Measurements from ENCODE around the gene AP2S1. TPM values are rescaled to one million over a fixed set of nuclear protein-coding genes. Genes with fewer than 3 reads are reported as not detected.

The AP2S1 gene
- total and polyA plus RNA-seq, 2 of the 8 experiments (the other 6 are each of a cell fraction or from before 2014, with no cell fraction given): 195 to 211 TPM

DNA sequence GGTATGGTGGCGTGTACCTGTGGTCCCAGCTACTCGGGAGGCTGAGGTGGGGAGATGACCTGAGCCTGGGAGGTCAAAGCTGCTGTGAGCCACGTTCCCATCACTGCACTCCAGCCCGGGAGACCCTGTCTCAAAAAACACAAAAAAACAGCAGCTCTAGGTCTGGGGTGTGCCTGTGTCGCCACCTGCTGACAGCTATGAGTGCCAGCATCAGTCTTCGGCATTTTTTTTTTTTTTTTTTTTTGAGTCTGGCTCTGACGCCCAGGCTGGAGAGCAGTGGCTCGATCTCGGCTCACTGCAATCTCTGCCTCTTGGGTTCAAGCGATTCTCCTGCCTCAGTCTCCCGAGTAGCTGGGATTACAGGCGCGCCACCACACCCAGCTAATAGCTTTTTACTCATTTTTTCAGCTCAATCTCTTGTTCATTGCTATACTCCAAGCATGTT is 10.1 kb downstream of the AP2S1 start:
- 42% methylated on average over 13 of the region's 13 CpGs; no CpG with 5 or more reads in 1 of the 2 experiments for WGBS, 2 experiments (ENCODE audit: extremely low coverage in 1 of 2, insufficient coverage in 1 of 2, insufficient read length in 1 of 2, insufficient replicate concordance in 2 of 2, low coverage in 1 of 2, low lambda C conversion rate in 2 of 2, missing lambda C conversion rate in 1 of 2)
- no peak for TF ChIP-seq CBX5 (IDR thresholded peaks at IDR 0.05; ENCODE audit: low read depth, low read length)
- TF ChIP-seq, protein P1, sequence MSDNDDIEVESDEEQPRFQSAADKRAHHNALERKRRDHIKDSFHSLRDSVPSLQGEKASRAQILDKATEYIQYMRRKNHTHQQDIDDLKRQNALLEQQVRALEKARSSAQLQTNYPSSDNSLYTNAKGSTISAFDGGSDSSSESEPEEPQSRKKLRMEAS (IDR thresholded peaks at IDR 0.05): no peak
- TF ChIP-seq SUZ12 (IDR thresholded peaks at IDR 0.05; ENCODE audit: low read length): no peak
- TF ChIP-seq BRCA1 (IDR thresholded peaks at IDR 0.05; ENCODE audit: low read depth, low read length): no peak
- no peak for TF ChIP-seq RFX5 (IDR thresholded peaks at IDR 0.05; ENCODE audit: borderline replicate concordance, low read depth, low read length)
- no peak for TF ChIP-seq CHD2 (IDR thresholded peaks at IDR 0.05; ENCODE audit: low read length)
- peak; percentile 88 to 90 for TF ChIP-seq RAD21 (IDR thresholded peaks at IDR 0.05 in 1 of 2, conservative IDR thresholded peaks at IDR 0.05 in 1 of 2; ENCODE audit: low read depth in 2 of 2, low read length in 2 of 2)
- TF ChIP-seq TBP (IDR thresholded peaks at IDR 0.05; ENCODE audit: low read depth, low read length): peak; percentile 12; the same call in 1 of the 2 replicates
- TF ChIP-seq, protein P2, sequence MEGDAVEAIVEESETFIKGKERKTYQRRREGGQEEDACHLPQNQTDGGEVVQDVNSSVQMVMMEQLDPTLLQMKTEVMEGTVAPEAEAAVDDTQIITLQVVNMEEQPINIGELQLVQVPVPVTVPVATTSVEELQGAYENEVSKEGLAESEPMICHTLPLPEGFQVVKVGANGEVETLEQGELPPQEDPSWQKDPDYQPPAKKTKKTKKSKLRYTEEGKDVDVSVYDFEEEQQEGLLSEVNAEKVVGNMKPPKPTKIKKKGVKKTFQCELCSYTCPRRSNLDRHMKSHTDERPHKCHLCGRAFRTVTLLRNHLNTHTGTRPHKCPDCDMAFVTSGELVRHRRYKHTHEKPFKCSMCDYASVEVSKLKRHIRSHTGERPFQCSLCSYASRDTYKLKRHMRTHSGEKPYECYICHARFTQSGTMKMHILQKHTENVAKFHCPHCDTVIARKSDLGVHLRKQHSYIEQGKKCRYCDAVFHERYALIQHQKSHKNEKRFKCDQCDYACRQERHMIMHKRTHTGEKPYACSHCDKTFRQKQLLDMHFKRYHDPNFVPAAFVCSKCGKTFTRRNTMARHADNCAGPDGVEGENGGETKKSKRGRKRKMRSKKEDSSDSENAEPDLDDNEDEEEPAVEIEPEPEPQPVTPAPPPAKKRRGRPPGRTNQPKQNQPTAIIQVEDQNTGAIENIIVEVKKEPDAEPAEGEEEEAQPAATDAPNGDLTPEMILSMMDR (IDR thresholded peaks at IDR 0.05; ENCODE audit: control extremely low read depth in 1 of 3, insufficient read depth in 1 of 3, low read depth in 1 of 3, low read length in 3 of 3): peak; percentile 78 to 93 (median 85)
- no peak for TF ChIP-seq POLR2A (IDR thresholded peaks at IDR 0.05; ENCODE audit: control extremely low read depth in 1 of 2, low read depth in 2 of 2, low read length in 2 of 2)
- TF ChIP-seq SP2 (IDR thresholded peaks at IDR 0.05; ENCODE audit: low read length): no peak

More for the DNA sequence above, 10.1 kb downstream of the AP2S1 start:
- no peak overlapping the region for H3K56ac ChIP-seq (replicated peaks; ENCODE audit: insufficient read length, low read depth, low read length)
- H3K23me2 ChIP-seq (ENCODE audit: low read depth, low read length): no peaks in the 10 kb centered on the region
- H3K18ac ChIP-seq (ENCODE audit: extremely low read depth, low read length): no peak overlapping the region
- DNase-seq (ENCODE audit: low read depth in 1 of 2, low spot score in 2 of 2) (peak in 1 of 2 experiments; percentile 60), FAIRE-seq (peak; percentile 19)
- H4K8ac ChIP-seq (ENCODE audit: extremely low read depth, insufficient read depth, low read length): peak overlapping the region; percentile 22; the same call in 1 of the 2 replicates
- no peak overlapping the region for H4K5ac ChIP-seq (ENCODE audit: insufficient read length, low read depth, low read length)
- H2AFZ ChIP-seq (ENCODE audit: low read length): no peak overlapping the region
- no peak overlapping the region for H2BK15ac ChIP-seq (ENCODE audit: low read length)
- no peak overlapping the region for H2BK20ac ChIP-seq (ENCODE audit: low read length)
- H3K14ac ChIP-seq (ENCODE audit: insufficient read length): no peak overlapping the region
- no peak overlapping the region for H4K91ac ChIP-seq (replicated peaks; ENCODE audit: insufficient read length, low read length)
- ChIA-PET CTCF (ENCODE audit: partially characterized antibody) (interaction anchor here (0.6 to 3.3 kb wide), 42 partner anchors 10 to 676 kb away, joined by 3 to 44 read pairs (median 4); partner anchors contain the start of gene SLC1A5), POLR2A (ENCODE audit: partially characterized antibody) (interaction anchor here (0.6 to 5.0 kb wide), 13 partner anchors 10 to 90 kb away, joined by 3 to 67 read pairs (median 4); partner anchors contain the start of genes AP2S1 and SLC1A5)
- no peak overlapping the region for H2AK5ac ChIP-seq (ENCODE audit: low read depth, low read length)
- H2BK12ac ChIP-seq (ENCODE audit: low read depth, low read length): no peak overlapping the region
- H3K79me2 ChIP-seq (ENCODE audit: control insufficient read depth in 1 of 2, insufficient read depth in 2 of 2, low read length in 2 of 2): no peaks in the 10 kb centered on the region
- H3K27me3 ChIP-seq (replicated peaks in 1 of 4; ENCODE audit: control insufficient read depth in 3 of 4, extremely low read depth in 1 of 4, insufficient read depth in 3 of 4, low read length in 3 of 4): no peaks in the 10 kb centered on the region
- H3K79me1 ChIP-seq (ENCODE audit: low read depth, low read length): 0 out of 2 replicates have a peak, but pooled peaks cover 4% of the 10 kb centered on the region
- no peak overlapping the region for H3K4me3 ChIP-seq (ENCODE audit: extremely low read depth in 1 of 4, insufficient read depth in 2 of 4, low read depth in 3 of 4, low read length in 4 of 4)
- H3K4me1 ChIP-seq (replicated peaks in 1 of 4; ENCODE audit: control insufficient read depth in 3 of 4, insufficient read depth in 4 of 4, low read length in 3 of 4): no peaks in the 10 kb centered on the region
- H3K9me3 ChIP-seq (ENCODE audit: insufficient read depth in 2 of 2, low read depth in 1 of 2, low read length in 1 of 2): no peaks in the 10 kb centered on the region
- H3K27ac ChIP-seq (ENCODE audit: low read depth, low read length): no peak overlapping the region
- no peak overlapping the region for H3K4me2 ChIP-seq (ENCODE audit: insufficient read depth in 1 of 2, low read depth in 2 of 2, low read length in 2 of 2)
- H3K9ac ChIP-seq (replicated peaks in 1 of 4; ENCODE audit: extremely low read depth in 1 of 4, low read depth in 3 of 4, low read length in 3 of 4): no peak overlapping the region
- no peak overlapping the region for H3K23ac ChIP-seq (ENCODE audit: insufficient read length)
- no peak overlapping the region for H2BK120ac ChIP-seq (replicated peaks; ENCODE audit: low read depth, low read length)
- H3K36me3 ChIP-seq (ENCODE audit: control insufficient read depth in 2 of 4, insufficient read depth in 4 of 4, low read length in 3 of 4): peaks cover 7 to 28% (median 15%) of the 10 kb centered on the region in 4 experiments
- no peak overlapping the region for H2BK5ac ChIP-seq (ENCODE audit: low read depth, low read length)
- H4K20me1 ChIP-seq (replicated peaks in 1 of 2; ENCODE audit: control insufficient read depth in 1 of 2, insufficient read depth in 2 of 2, low read length in 2 of 2): peaks cover 0 to 7% of the 10 kb centered on the region in 2 experiments
- no peak overlapping the region for H3K4ac ChIP-seq (replicated peaks; ENCODE audit: insufficient read length, low read depth, low read length)

Measured in H1 (cell line).